IPS-NIHi7 (cell line): ENCODE measurements around the gene YWHAG.
"Not testable (repeated sequence)": the region's sequence is repeated elsewhere in the genome, so short reads cannot be mapped to it uniquely, and the experiment has no call there.

Experiments used
- DNase-seq: peaks from one replicate; pipeline ENCODE4 v3.0.0; 2012; ENCODE audit warnings: mixed read lengths; ENCODE audit errors: extremely low spot score

The YWHAG gene

DNA sequence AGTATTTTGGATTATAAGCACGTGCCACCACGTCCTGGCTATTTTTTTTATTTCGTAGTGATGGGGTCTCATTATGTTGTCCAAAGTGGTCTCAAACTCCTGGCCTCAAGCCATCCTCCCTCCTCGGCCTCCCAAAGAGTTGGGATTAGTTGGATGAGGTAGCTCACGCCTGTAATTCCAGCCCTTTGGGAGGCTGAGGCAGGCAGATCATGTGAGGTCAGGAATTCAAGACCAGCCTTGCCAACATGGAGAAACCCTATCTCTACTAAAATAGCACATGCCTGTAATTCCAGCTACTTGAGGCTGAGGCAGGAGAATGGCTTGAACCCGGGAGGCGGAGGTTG, 21.8 kb upstream of the YWHAG start:
- DNase-seq: no peak

DNA sequence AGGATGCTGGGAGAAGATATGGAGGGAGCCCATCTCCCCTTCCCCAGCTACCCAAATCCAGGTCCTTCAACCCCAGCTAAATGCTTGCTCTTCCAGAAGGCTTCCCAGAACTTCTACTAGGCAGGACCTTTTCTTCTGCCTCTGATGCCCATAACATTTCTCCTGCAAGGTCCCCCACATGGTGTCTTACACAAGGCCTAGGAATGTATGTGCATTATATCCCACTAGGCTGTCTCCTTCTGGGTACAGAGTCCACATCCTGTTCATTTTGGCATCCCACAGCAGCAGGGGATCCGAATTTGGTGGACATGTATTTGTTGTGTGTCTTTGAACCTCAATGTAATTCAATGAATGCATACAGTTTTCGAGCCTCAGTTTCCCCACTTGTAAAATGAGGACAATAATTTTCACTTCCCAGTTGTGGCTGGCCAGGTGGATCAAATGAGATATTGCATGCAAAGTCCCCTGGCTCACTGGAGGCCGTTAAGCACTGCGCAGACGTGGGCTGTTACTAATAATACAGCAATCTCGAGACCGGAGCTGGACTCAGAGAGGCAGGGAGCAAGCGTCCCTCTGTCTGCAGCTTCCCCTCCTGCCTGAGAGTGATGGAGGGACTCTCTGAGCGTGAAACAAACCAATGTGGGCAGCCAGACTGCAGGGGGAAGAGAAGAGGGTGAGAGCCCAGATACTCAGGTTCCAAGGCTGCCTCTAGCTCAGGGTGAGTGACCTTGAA, 18.6 kb upstream of the YWHAG start:
- no peak for DNase-seq

DNA sequence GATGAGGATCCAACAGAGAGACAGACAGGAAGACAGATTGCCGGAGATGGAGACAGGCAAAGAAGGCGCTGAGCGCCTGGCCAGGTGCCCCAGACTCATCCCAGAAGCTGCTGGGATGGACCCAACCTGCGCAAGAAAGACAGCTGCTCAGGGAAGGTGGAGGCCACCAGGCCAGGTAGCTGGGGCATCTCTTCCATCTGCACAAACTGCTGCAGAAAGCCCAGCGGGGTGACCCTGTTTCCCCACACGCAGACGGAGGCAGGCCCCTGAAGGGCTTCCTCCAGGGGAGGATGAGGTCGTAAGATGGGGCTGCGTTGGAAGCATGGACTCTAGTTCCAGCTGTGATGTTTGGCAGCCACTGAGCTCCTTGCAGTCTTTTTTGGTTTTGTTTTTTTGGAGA, 16.5 kb upstream of the YWHAG start:
- no peak for DNase-seq

DNA sequence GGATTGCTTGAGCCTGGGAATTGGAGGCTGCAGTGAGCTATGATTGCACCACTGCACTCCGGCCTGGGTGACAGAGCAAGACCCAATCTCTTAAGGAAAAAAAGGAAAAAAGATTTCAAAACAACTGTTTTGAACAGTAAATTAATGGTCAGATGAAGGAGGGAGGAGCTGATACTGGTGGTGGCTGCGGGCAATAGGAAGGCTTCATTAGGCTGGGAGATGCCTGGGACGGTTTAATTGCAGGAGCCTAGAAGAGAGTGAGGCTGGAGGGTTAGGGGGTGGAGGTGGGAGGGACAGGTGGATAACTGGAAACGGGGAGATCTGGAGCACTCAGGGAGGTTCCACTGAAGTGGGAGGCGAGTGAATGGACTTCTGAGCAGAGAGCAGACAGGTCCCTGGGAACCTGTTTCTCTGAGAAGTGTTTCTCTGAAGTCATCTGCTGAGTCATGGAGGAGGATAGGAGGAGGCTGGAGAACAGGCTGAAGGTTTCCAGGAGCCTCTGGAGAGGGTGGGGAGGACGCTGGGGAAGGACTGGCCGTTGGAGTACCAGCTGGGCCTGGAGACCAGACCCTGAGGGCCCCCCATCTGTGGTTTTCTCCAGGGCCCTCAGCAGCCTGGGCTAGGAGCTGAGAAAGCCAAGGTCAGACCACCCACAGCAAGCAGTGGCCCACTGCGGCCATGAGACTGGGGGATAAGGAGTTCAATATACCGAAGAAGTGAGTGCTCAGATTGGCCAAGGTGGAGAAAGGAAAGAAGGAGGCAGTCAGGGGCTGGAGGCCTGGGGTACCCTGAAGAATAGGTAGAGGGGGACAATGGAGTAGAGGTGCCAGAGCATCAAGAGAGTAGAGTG, 14.4 kb upstream of the YWHAG start:
- no peak for DNase-seq

DNA sequence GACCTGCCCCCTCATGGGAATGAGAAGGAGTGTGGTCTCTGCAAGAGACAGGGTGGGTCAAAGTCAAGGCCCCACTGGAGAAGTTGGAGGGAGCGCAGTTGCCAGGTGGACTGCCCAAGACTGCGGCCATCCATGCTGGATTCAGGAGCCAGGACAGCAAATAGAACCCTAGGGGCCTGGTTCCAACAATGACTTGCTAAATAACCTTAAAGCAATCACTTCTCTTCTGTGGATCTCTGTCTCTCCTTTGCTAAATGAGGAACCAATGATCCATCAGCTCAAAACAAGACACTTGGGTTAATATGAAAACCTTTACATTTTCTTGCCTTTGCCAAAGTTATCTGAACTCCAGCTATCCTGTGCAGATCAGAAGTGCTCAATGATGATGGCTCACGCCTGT, 12.6 kb upstream of the YWHAG start:
- DNase-seq: no peak

DNA sequence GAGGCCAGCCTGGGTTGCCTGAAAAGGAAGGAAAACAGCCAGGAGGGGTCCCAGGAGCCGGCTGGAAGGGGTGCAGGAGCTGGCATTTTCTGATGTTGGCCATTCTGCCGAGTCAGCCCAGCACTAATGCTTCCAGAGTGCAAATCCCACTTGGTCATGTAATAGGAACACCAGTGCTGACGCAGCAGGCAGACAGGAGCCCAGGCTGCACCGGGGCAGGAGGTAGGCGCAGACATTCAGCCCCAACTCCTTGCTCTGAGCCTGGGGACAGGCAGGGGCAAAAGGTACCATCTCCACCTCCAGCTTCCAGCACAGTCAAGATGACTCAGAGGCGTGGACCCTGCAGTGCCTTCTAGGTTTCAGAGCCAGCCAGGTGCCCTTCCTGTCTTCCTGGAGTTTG, 10.2 kb upstream of the YWHAG start:
- no peak for DNase-seq

DNA sequence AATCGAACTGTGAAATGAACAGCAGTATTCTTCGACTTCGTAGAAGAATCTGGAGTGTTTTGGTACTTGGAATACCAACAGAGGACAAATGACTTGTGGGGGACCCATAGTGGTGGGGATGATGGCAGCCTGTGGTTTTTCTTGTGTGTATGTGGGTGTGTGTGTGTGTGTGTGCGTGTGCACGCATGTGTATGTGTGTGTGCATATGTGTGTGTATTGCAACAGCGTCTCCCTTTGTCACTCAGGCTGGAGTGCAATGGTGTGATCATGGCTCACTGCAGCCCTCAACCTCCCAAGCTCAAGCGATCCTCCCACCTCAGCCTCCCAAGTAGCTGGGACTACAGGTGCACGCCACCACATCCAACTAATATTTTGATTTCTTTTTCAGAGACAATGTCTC, 9.4 kb upstream of the YWHAG start:
- no peak for DNase-seq

DNA sequence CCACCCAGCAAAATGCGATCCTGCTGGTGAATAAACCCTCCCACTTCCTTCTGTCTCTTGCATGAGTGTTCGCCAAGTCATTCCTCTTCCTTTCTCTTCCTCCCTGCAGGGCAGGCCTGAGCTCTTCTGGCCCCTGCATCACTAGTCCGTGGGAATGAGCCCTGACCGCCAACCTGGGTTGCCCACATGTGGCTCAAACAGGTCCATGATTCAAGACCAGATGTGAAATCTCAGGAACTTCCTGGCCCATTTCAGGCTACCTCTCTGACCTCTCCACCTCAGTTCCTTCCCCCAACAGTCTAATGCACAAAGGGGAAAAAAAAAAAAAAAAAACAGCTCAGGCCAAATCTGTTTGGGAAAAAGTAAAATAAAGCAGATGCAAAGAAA, 5.4 kb upstream of the YWHAG start:
- no peak for DNase-seq

DNA sequence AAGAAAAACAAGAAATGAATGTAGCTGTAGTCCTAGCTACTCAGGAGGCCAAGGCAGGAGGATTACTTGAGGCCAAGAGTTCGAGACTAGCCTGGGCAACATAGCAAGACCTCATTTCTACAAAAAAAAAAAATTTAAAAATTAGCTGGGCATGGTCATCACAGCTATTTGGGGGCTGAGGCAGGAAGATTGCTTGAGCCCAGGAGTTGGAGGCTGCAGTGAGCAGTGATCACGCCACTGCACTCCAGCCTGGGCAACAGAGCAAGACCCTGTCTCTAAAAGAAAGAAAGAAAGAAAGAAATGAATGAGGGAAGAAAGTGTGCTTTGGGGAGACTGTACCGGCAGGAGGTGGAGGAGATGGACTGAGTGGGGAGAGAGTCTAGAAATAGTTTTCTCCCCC, 5.0 kb upstream of the YWHAG start:
- DNase-seq: not testable (repeated sequence)

DNA sequence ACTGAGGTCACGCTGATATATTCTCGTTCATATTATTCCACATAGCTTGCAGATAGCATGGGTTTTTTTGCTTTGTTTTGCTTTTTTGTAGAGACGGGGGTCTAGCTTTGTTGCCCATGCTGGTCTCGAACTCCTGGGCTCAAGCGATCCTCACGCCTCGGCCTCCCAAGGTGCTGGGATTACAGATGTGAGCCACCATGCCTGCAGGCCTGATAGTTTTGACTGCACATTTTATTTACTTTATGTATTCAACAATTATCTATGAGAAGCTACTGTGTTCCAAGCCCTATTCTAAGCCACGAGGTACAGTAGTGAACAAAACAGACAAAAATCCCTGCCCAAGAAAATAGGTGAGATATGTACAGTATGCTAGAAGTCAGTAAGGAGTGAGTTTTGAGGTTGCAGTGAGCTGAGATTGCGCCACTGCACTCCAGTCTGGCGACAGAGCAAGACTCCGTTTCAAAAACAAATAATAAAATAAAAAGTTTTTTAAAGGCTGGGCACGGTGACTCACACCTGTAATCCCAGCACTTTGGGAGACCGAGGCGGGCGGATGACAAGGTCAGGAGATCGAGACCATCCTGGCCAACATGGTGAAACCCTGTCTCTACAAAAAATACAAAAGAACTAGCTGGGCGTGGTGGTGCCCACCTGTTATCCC, 1.3 kb upstream of the YWHAG start:
- DNase-seq: no peak

DNA sequence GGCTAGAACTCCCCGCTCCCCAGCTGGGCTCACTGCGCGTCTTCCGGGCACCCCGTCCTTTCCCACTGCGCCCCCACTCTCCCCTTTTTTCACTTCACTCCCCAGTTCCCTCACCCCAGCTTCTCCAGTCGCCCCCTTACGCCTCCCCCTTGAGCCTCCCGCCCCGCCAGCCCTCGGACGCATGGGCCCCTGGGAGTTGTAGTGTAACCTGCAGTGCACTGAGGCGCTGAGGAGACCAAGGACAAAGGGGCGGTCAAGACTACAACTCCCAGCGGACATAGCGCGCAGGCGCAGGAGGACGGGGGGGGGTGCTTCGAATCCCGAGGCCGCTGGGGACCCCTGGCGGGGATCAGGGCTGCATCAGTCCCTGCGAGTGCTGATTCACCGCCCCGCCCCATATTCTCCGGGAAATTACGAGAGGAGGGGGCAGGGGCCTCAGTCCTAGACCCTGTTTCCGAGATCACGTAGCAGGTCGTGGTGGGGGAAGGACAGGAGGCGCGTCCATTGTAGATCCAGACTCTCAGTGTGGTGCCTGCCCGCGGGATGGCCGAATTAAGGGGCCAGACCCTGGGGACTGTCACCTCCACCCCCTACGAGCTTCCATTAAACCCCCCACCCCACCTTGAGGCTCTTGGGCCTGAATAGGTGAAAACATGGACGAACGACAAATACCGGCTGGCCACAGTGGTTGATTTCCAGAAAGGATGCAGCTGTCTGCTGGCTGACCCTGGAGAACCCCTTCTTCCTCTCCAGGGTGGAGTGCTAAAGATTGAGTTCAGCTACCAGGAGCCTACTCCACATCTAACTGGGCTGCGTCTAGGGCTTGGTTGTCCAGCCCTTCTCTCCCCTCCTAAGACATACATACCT, 553 bp upstream of the YWHAG start:
- peak; percentile 97 for DNase-seq

DNA sequence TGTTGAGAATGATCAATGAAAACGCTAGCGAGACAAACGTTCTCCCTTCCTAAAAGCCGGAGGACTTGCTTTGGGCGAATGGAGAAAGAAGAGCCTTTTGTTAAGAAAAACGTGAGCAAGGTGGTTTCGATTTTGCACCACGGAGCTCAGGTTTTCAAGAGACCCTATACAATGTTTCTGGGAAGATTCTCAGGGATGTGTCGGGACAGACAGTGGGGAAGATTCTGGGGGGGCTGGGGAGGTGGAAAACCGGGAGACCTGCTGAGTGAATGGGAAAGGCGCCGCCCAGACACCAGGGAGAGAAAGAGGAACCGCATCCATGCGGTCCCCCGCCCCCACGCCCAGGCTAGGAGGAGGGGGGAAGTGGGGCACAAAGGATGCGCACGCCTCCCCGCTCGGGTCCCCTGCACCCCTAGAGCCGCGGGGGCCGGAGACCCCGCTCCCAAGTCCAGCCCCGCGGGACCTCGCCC, 745 bp downstream of the YWHAG start:
- DNase-seq: peak; percentile 38

DNA sequence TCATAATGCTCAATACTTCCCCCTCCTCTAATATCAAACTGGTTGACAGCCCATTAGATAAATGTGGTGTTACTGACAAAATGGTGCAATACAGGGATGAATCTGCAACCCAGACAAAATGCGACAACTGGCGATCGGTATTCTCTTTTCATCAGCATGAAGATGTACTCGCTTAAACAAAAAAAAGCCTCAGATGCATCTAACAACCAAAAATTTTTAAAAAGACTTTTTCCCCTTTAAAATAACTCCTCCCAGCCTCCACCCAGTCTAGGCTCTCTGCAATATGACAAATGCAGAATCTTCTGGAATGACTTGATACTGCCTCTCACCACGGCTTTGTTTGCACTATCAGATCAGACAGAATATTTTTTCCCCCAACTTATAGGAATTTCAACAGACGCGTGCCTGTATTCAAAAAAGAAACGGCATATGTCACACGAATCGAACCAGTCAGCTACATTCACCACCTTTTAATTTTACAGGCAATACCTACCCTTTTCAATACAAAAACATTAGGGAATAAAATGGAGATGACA, 1.2 kb downstream of the YWHAG start:
- no peak for DNase-seq

DNA sequence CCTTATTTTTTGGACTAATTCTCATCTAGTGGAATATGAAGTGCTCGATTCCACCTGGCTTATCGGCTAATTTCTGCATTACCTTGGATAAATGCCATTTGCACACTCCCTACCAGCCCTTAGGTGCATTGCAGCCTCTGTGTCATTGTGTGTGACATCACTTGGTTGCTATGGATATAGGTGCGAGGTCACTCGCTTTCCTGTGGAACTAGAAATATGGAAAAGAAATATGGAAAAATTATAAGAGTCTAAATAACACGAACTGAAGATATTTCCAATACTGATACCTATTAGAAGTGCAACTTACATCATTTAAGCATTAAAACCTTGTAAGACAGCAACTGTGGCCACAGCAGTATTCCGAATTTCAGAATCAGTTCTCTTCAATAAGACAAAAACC, 2.0 kb downstream of the YWHAG start:
- DNase-seq: no peak

DNA sequence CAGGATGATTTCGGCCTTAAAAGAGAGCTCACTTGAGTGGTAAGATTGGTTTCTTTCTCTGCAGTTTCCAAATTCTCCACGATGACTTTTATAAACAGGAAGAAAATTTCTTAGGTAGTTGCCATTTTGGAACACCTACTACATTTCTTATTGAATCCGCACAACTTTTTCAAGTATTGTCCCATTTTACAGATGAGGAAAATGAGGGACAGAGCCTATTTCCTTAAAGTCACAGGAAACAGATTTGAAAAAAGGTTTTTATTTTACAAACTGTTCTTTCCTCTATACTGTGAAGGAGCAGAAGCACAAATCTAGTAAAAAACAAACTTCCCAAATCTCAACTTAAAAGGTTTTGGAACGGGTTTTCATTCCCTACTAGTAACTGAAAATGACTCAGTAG, 2.7 kb downstream of the YWHAG start:
- no peak for DNase-seq

DNA sequence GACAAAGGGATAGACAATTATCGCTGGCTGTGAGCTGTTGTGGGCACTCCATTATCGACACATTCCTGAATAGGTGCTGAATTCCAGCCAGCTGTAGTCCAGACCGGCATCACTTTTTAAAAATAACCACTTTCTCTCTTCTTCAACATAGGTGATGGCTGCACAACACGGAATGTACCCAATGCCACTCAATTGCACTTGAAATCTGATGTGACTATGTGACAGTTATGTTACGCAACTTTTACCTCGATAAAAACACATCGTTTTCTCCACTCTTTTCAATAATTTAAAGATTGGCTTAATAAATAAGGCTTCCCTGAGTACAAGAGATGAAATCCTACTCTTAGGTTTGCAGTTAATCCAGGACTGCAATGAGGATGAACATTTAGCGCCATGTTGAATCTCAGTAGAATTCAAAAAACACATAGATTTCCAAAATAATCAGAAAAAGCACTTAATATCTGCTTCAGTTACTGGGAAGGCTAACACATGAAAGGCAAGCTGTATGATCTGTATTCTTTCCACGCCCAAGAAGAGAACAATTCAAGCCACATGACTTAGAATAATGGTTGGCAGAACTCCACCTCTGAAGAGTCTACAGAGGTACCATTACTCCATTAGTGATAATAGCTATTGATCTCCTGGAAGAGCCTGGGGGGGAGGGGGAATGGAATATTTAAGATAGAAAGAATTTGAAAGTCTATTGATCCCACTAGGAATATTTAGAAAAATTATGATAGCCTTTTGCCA, 3.6 kb downstream of the YWHAG start:
- no peak for DNase-seq

DNA sequence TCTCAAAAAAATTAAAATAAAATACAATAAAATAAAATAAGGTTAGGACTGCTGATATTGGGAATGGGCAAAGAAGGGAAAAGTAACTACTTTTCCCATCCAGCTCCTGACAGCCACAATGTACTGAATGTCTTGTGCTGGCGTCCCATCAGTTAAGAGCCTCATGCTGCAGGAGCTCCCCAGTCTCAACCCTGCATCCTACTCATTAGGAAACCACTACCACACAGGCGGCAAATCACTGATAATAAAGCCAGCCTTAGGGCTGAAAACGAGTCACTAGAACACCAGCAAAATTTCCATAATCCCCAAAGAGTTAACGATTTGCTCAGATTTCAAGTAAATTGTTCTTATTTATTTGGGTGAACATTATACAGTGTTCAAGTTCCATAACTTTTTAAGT, 4.3 kb downstream of the YWHAG start:
- DNase-seq: no peak

DNA sequence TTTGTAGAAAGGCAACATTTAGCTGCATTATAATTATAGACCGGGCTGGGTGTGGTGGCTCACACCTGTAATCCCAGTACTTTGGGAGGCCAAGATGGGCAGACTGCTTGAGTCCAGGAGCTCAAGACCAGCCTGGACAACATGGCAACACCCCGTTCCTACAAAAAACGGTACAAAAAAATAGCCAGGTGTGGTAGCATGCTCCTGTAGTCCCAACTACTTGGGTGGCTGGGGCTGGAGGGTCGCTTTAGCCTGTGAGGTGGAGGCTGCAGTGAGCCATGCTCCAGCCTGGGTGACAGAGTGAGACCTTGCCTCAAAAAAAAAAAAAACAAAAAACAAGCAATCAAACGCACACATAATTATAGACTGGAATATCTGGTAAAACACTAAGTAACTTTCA, 5.0 kb downstream of the YWHAG start:
- DNase-seq: no peak

DNA sequence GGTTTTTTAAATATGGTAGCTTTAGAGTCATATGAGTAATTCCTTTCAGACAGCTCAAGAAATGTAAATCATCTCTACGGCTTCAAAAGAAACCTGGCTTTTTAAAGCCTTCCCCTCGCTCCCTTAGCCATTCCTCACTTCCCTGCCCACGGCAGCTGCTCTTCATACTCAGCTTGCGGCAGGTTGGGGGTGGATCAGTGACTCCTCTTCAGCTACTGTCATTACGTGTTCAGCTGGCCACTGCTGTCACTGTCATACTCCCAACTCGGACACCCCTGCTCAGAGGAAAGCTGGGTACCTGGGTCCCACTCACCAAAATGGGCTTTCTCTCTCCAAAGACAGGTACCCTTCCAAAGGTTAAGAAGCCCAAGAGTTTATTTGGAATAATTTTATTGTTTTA, 6.6 kb downstream of the YWHAG start:
- no peak for DNase-seq

DNA sequence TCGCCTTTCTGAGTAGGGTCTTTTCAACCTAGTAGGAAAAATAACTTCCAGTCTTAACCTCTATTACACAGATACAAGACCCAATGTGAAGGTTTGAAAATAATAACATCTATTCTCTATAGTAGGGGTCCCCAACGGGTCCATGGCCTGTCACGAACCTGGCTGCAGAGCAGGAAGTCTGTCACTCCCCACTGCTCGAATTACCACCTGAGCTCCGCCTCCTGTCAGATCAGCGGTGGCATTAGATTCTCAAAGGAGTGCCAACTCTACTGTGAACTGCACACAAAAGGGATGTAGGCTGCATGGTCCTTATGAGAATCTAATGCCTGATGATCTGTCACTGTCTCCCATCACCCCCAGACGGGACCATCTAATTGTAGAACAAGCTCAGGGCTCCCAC, 7.4 kb downstream of the YWHAG start:
- no peak for DNase-seq

DNA sequence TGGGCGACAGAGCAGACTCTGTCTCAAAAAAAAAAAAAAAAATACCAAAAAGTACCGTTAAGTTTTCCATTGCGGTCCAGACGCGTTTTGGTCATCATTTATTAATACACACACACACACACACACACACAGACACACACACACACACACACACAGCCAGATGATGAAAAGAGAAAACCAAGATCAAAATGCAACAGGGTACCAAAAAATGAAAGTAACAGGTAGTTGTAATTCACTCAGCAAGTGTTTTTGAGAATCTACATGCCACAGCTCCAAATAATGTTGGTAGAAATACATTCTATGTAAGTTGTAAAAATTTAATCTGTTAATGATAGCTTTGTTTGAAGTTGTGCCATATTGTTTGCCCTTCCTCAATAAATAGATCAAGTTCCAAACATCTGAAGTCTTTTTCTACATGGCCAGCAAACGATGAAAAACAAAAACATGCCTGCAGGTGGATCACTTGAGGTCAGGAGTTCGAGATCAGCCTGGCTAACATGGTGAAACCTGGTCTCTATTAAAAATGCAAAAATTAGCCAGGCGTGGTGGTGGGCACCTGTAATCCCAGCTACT, 9.4 kb downstream of the YWHAG start:
- DNase-seq: no peak
